ENCODE measurements around the gene MCC.

Gene MCC

DNA sequence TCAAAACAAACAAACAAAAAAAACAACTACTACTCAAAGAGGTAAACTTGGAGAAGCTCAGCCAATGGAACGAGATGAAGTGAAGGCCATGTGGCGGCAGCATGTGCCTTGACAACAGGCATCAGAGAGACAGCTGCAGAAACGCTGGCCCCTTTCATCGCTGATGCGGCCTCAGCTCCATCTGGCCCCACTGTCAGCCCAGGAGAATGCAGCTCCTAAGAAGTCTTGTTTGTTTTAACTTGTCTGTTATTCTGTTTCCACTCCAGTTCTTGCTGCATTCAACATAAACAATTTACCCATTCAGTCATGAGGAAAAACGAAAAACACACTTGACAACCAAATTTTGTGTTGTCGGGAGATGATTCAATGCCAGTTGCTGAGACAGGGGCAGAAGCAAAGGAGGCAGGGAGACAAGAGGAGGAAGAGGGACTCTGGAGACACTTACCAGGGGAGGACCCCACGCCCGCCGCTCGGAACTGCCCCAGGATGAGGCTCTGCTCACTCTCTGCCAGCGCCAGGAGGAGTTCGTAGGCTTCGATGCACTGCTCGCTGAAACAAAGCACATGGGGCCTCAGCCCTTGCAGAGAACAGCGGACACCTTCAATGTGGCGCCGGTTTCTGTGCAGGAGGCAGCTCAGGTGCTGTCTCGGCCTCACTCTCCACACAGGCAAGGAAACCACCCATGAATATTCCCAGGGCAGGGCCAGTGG is 420.5 kb downstream of the MCC start:
- DNase-seq, result peak; percentile 42

DNA sequence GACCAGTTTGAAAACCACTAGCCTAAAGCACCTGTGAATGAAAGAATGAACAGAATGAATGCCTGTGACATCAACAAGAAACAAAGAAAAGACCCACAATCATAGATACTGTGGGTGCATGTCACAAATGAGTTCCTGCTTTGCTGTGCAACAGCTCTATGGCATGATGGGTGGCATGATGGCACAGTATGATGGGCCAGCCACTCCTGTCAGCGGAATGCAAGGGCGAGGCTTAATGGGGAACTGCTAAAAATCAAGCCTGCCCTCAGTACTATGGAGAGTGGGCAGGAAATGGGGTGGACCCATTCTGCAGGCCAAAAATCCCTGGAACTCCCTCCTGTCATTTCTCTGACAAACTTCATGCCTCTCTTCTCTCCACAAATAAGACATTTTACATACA is 422.6 kb downstream of the MCC start:
- DNase-seq, result no peak

DNA sequence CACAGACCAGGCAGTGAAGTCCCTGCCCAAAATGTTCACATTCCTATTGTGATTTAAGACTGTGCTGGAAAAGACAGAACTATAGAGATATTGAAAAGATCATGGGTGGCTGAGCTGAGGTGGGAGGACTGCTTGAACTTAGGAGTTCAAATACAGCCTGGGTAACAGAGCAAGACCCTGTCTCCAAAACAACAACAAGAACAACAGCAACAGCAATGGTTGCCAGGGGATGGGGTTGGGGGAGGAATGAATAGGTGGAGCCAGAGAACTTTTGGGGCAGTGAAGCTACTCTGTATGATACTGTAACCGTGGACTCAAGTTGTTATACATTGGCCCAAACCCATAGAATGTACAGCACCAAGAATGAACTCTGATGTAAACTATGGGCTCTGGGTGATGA is 423.4 kb downstream of the MCC start:
- no peak for DNase-seq

DNA sequence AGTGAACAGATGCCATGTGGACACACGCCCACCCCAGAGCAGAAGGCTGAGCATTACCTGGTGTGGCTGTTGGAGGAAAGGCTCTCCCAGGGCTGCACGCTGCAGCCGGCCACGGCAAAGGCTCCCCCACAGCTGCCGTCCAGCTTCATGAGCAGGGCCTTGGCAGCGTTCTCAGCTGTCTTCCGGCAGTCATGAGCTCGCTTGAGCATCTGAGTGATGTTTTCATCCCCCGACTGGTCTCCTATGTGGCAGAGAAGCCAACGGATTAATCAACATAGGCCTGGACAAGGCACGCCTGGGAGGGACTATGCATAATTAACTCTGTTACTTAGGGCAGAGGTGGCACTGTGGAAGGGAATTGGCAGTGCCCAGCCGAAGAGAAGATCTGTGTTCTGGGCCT is 424.3 kb downstream of the MCC start:
- no peak for DNase-seq

DNA sequence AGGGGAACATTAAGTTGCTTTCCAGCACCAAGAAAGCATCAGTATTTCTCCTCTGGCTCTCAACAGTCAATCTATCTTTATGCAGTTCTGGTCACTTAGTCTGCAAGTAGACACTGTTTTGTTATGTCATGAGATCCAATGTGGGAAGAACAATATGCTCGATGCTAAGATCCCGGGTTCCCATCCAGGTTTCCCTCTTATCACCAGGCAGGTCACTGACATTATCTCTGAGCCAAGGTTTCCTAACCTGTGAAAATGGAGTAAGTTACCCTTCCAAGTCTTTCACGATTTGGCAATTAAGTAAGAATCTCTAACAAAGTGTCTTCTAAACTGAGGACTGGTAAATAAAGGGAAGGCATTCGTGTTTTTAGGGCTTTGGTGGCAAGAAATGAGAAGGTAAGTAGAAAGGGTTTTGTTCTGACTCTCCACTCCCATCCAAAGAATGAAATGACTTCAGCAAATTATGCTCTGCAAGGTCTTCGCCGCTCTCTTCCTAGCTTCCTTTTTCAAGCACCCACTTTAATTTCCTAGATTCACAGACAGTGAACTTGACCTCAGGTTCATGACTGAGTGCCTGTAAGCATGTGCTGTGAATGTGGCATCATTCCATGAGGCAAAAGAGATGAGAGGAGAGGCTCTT is 425.3 kb downstream of the MCC start:
- DNase-seq, result no peak

DNA sequence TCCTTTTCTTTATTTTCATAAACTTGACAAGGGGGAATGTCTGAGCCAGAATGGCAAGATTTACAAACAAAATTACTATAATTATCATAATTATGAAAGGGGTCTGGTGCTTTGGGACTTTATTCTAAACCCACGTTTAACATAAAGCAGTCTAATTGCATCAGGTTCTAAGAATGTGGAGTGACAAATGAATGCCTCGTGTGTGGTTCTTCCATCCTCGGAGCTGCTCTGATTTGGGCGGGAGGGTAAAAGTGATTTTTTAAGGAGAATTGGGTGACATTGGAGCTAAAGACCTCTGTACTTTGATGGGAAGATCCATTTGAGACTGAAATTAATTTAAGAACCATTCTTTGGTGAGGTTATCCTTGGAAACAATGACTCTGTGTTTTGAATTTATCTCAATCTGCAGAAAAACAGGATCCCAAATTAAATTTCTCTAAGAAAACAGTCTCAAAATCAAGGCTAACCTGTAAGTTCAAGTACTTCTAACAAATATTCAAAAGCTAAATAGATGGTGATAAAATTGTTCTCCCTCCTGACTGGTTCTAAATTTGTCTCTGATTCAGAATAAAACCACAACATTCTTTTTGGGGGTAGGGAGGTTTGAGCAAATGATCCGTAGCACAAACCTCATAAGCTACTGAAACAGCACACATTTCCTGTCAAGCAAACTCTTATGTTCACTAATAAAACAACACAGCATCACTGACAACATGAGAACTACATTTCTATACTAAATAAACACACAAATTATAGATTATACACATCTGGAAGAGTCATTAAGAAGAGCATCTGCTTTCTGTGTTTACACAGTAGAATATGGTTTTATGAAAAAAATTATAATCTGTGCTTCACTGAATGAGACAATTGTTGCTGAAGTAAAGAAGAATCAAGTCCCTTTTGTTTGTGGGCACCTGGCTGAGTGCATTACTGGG is 426.1 kb downstream of the MCC start:
- no peak for DNase-seq

DNA sequence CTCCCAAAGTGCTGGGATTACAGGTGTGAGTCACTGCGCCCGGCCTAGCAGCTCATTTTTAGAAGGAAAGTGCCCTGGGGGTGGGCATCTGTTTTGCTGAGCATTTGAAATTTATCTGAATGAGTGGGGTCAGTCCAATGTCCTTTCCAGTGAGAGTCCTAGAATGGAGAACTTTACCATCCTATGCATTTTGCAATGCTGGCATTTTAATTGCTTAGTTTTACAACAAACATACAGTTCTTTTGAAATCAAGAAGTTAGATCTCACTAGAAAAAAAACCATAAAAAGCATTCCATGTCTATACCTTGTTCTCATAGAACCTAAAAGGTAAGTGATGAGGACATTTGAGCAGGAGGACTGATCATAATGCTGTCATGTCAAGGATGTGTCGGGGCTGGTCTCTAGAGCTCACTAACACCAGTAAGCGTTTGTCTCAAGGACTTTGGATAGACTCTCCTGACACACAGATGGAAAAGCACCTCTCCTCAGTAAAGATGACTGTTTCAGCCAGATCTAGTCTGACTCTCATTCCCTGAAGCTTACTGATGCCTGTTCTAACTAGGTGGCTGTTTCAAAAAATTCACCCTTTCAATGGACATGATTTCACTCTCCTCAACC is 427.7 kb downstream of the MCC start:
- DNase-seq, result no peak

DNA sequence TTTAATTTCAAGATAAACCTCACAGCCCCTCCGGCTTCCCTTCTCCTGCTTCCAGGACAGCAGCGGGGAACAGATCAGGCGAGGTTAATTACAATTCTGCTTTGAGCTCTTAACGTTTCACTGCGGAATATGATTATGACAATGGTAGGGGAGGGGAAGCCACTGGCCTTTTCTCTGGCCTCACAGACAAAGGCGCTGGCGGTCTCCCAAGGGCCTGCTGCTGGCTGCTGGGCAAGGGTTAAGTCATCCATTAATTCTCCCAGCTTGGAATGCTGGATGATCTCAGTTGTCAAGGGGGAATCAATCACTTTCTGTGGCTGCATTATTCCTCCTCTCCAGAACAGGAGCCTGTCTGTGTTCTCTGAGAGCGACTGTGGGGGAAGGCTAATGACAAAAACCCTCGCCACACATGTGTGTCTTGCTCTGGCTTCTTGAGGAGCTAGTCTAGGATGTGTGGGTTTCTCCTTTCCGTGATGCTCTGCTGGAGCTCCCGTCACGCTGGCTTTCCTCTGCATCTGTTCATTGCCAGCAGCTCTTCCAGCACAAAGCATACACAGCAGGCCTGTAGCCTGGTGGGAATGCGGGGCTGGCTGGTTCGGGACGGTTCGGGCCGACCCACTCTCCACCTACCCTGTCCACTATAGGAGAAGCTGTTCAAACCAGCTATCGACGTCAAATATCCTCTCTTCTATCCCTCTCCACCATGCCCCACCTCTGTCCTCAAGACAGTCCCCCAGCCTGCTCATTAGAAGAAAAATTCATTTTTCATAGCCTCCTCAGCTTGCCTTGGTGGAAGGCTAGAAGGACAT is 428.8 kb downstream of the MCC start:
- peak; percentile 86 for DNase-seq

DNA sequence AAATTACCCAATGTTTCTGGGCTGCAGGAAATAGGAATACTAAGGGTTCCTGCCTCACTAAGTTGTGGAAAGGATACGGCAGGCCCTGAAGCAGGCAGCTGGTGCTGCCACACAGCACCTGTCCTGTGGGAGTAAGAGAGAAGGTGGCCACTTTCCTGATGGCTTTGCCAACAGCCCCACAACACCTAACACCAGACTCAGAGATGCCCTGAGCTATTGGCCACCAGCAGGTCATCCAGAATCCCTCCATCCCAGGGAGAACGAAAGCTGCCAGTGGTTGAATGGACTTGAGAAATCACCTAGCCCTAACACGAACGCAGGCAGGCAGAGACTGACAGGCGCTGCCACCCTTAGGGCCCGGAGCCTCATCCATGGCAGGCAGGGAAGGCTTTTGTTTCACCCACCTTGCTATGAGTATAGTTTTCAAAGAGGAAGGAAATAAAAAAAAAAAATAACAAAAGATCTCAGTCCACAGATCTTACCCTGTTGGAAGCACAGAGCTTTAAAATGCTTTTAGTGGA is 429.5 kb downstream of the MCC start:
- no peak for DNase-seq

DNA sequence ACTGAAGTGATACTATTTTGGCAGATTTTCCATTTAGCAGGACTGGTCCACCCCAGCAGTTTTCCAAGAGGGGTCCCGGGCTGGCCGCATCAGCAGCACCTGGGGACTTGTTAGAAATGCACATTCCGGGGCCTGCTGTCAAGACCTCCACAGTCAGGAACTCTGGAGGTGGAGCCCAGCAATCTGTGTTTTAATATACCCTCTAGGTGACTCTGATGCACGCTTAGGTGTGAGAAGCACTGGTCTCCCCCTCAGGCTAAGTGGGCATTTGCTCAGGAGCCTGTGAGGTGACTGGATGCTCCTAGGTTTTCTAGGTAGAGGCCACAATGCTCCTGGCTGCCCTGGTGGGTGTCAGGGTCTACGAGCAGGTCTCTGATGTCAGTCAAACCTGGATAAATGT is 430.0 kb downstream of the MCC start:
- DNase-seq, result no peak

DNA sequence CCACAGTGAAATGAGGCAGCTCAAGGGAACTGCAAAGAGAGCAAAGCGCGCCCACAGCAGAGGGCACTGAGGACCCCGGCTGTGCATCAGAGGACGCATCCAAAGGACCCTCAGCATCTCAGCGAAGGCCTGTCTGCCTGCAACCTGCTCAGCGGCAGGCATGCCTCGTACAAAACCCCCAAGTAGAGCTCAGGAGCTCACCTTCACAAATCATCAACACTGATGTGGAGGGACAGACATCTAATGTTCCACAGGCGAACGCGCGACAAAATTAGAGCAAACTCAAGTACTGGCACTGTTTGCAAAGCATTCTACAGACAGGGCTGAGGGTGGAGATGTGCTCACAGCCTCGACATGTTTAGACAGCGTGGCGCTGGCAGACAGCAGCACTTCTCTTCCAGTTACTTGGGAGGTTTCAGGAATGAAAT is 430.7 kb downstream of the MCC start:
- peak; percentile 46 for DNase-seq

DNA sequence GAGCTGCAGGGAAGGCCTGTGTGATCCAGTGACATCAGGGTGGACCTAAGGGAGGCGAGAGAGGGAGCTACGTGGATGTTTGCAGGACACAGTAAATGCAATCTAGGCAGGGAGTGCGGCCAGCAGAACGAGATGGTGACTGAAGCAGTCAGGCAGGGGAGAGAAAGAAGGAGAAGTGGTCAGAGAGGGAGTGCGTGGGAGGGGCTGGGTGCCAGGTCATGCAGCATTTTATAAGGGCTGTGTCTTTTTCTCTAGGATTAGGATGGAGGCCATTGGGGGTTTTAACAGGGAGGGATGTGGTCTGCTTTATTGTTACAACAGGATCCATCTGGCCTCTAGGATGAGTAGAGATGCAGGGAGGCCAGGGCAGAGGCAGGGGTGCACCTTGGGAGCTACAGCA is 431.3 kb downstream of the MCC start:
- DNase-seq, result no peak

DNA sequence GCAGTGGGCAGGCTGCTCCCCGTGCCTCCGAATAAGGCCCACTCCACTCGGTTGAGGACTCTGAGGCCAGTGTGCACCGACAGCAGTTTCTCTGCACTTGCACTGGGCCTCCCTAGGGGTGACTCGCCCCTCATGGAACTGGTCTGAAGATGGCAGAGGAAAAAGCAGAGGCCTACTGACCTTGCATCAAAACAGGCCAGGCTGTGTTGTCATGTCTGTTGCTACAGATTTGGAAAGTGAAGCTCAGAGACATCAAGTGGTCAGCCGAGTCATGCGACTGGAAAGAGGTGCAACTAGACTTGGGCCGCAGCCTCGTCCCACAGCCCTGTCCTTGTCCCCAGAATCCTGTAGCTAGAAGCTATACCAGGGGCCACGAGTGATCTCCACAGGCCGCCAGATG is 433.4 kb downstream of the MCC start:
- DNase-seq, result no peak

DNA sequence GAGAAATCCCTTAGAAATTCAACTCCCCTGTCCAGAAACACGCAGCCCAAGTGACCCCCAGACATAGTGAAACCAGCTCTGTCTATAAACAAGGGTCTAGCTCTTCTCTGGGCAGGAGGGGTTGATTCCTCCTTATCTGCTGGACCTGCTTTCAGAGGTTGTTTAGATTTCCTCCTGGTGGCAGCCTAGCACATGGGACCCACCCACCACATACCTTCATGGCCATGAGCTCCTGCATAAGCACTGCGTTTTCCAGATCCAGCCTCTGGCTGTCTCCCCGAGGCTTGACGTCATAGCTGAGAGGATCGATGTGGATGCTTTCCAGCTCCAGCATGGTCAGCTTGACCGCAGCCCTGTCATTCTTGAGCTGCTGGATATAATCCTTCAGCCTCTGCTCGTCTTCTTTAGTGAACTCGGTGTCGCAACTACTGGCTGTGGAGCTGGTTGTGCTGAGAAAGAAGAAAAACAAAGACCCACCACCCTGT is 434.7 kb downstream of the MCC start:
- no peak for DNase-seq

DNA sequence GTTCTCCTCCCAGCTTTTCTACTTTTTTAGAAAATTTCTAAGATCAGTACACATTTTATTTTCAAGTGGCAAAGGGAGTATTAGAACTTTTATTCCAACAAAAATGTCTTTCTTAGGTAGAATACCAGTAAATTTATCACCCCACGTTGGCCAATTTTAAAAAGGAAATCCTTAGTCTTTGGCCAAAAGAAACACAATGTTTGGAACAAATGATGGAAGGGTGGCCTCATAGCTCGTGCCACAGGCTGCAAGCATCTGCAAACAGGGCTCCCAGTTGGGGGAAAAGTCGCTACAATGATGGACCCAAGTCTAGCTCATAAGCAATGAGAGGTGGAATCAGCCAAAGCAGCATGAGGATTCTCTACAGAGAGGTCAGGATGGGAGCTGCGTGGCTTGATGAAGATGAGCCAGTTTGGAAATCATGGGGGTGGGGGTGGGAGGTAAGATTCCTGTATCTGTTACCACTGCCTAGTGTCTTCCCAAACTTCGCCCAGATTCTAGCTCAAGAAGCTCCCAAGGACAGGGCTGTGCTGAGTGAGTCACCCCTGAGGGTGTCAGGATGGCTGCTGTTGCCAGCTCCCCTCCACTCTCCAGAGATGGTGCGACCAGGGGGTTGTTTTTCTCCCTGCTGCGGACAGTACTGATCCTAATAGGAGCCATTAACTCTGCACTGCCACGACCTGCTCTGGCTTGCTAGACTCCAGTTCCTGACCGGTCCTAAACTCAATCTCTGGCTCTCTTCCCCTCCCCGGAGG is 436.0 kb downstream of the MCC start:
- DNase-seq, result no peak

DNA sequence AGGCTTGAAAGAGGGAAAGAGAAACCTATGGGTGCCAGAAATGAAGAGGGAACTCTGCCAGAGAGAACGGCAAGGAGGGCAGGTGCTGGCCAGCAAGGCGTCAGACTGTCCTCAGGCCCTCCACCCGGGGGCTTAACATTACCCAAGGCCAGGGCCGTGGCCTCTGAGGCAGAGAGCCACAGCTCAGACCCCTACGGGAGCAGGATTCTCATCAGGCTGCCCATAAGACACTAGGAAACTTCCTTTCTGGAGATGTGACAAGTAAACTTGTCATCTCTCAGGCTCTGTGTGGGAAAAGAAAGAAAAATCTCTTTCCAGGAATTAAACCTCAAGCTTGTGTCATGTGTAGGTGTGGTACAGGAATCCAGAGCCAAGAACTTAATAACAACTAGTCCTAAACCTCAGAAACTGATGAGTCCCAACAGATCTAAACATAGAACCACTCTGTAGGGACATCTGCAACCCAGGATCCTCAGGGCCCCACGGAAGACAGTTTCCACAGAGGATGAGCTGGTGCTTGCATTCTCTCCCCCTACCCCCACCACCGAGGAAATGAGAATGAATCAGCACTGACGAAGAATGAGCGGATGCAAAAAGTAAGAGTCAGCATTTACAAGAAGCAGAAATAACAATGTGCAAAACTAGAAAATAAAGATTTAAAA is 437.4 kb downstream of the MCC start:
- DNase-seq, result no peak

DNA sequence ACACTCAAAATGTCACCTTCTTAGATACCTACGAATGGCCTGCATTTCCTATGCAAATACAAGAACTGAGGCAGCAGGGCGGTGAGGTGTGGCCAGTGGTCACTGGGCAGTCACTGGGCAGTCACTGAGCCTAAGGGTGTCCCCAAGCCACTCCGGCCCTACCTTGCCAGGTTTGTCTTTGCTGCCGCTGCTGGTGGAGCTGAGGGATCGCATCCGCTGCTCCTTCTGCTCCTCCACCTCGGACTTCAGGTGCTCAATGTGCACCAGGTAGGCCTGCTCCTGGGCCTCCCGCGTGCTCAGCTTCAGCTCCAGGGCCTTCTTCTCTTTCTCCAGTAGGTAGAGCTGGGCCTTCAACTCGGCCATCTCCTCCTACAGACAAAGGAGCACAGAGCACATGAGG is 439.3 kb downstream of the MCC start:
- DNase-seq, result no peak

DNA sequence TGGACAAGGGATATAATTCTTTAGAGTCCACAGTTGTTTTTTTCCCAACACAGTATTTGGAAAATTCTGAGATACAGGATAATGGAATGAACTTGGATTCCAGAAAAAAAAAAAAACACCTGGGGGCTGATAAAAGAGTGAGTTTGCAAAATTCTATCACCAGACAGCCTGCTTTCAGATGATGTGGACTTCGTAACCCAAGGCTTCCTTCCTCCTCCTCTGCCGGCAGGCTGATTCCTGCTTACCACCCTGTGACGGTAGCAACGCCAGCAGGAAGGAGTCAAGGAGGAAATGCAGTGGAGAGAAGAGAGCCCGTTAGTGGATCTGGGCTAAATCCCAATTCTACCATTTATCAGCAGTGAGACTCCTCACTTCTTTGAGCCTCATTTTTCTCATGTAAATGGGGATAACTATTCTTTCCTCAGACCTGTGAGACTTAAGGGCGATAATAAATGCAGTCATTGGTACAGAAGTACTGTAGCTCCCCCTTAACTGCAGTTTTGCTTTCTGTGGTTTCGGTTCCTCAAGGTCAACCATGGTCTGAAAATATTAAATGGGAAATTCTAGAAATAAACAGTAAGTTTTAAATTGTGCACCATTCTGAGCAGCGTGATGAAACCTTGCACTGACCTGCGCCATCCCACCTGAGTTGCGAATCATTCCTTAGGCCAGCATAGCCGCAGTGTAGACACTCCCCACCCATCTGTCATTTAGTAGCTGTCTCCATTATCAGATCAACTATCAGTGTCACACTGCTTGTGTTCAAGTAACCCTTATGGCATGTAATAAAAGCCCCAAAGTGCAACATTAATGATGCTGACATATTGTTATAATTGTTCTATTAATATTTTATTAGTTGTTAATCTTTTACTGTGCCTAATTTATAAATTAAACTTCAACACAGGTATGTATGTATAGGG is 440.3 kb downstream of the MCC start:
- DNase-seq, result no peak

DNA sequence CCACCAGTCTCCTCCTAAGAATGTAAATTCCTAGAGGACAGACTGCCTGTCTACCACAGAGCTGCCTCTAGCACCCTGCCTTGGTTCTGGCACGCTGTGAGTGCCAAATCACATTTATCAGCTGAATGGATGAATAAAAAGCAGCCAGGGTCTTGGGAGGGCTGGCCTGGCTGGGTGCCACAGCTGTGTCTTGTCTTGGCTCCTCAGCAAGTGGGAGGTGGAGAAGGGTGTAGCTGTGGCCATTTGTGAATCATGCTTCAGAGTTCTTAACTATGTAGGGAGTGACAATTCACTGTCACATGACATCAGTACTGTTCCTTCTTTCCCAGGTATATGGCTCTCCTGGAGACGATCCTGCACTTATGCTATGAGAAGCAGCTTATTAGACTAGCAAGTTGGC is 441.0 kb downstream of the MCC start:
- DNase-seq, result peak; percentile 69

Data from retina (tissue), 1 donor.